Osteocyte (in vitro differentiated cells): Measurements from ENCODE around the gene MBNL2. TPM values are rescaled to one million over a fixed set of nuclear protein-coding genes. Genes with fewer than 3 reads are reported as not detected.
A peak's percentile ranks its signal among the peaks of the same experiment; 100 is the strongest.

Experiments
- DNase-seq: peaks from one replicate; pipeline ENCODE4 v3.0.0; 2021; ENCODE audit warnings: mixed read lengths; ENCODE audit not compliant: unreplicated experiment; ENCODE audit errors: extremely low spot score
- H3K27ac Mint-ChIP-seq: one replicate; pipeline ENCODE4 v1.8.0; 2021; ENCODE audit warnings: mild to moderate bottlenecking, mixed read lengths; ENCODE audit not compliant: unreplicated experiment
- H3K27me3 Mint-ChIP-seq: one replicate; pipeline ENCODE4 v1.8.0; 2021; ENCODE audit warnings: mixed read lengths; ENCODE audit not compliant: unreplicated experiment
- H3K36me3 Mint-ChIP-seq: one replicate; pipeline ENCODE4 v1.8.0; 2021; ENCODE audit warnings: mixed read lengths; ENCODE audit not compliant: unreplicated experiment
- H3K4me1 Mint-ChIP-seq: one replicate; pipeline ENCODE4 v1.8.0; 2021; ENCODE audit warnings: mixed read lengths; ENCODE audit not compliant: unreplicated experiment
- H3K4me3 Mint-ChIP-seq: one replicate; pipeline ENCODE4 v1.8.0; 2021; ENCODE audit warnings: mild to moderate bottlenecking, moderate library complexity, mixed read lengths; ENCODE audit not compliant: unreplicated experiment
- H3K9me3 Mint-ChIP-seq: one replicate; pipeline ENCODE4 v1.8.0; 2021; ENCODE audit warnings: mixed read lengths; ENCODE audit not compliant: unreplicated experiment
- CTCF ChIP-seq: fragments of 200-600 bp; sonication (generic); IDR thresholded peaks from 2 replicates; pipeline ENCODE4 v1.5.0; 2021; ENCODE audit warnings: antibody characterized with exemption, mild to moderate bottlenecking, moderate library complexity
- total RNA-seq: library from RNA; stranded (reverse); gene quantifications from 2 replicates; pipeline ENCODE4 v1.2.1, GENCODE V29; 2021

MBNL2 gene
- total RNA-seq, 1 donor from 2014 or later: 66.6 TPM

GRCh38 chr13:97248243-97248642 is 26.1 kb downstream of the MBNL2 start:
- DNase-seq: peak; percentile 59
- H3K27ac Mint-ChIP-seq: peak overlapping the region; percentile 85
- no peaks in the 10 kb centered on the region for H3K9me3 Mint-ChIP-seq
- no peak for TF ChIP-seq CTCF
- H3K36me3 Mint-ChIP-seq: no peaks in the 10 kb centered on the region
- peaks cover 87% of the 10 kb centered on the region for H3K4me1 Mint-ChIP-seq
- H3K4me3 Mint-ChIP-seq: no peak overlapping the region
- H3K27me3 Mint-ChIP-seq: no peaks in the 10 kb centered on the region

- Mint-ChIP-seq H3K27ac (peak overlapping the region; percentile 85), H3K36me3 (no peaks in the 10 kb centered on the region), H3K9me3 (no peaks in the 10 kb centered on the region), H3K27me3 (no peaks in the 10 kb centered on the region), H3K4me1 (peaks cover 78% of the 10 kb centered on the region), H3K4me3 (peak overlapping the region; percentile 10)
- no peak for DNase-seq
- TF ChIP-seq CTCF: no peak
Measured at GRCh38 chr13:97249093-97249795, 27.1 kb downstream of the MBNL2 start.

GRCh38 chr13:97249796-97250495 is 27.8 kb downstream of the MBNL2 start:
- Mint-ChIP-seq H3K4me3 (peak overlapping the region; percentile 23), H3K9me3 (no peaks in the 10 kb centered on the region), H3K27me3 (no peaks in the 10 kb centered on the region), H3K36me3 (no peaks in the 10 kb centered on the region), H3K27ac (peak overlapping the region; percentile 85), H3K4me1 (peaks cover 79% of the 10 kb centered on the region)
- no peak for TF ChIP-seq CTCF
- DNase-seq: no peak

- Mint-ChIP-seq H3K4me3 (peak overlapping the region; percentile 23), H3K27me3 (no peaks in the 10 kb centered on the region), H3K4me1 (peaks cover 79% of the 10 kb centered on the region), H3K36me3 (no peaks in the 10 kb centered on the region), H3K27ac (peak overlapping the region; percentile 85), H3K9me3 (no peaks in the 10 kb centered on the region)
- no peak for DNase-seq
- no peak for TF ChIP-seq CTCF
Measured at GRCh38 chr13:97250560-97250959, 28.4 kb downstream of the MBNL2 start.

DNA sequence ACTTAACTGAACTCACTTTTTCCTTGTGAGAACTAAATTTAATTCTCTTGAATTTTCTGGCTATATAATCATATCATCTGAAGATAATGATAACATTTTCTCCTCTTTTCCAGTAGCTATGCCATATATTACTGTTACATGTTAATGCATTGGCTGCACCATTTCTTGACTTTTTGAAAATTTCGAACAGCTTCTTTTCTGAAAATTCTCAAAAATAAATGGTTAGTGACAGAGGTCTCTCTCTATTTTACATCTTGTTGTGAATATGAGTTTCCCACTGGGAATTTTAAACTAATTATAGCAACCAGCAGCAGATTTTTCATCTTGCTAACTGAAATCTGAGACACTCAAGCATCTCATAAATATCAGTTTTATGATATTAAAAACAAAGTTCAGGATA is 30.6 kb downstream of the MBNL2 start:
- H3K9me3 Mint-ChIP-seq: no peaks in the 10 kb centered on the region
- H3K4me1 Mint-ChIP-seq: peaks cover 83% of the 10 kb centered on the region

More for the DNA sequence above, 30.6 kb downstream of the MBNL2 start:
- TF ChIP-seq CTCF: no peak
- Mint-ChIP-seq H3K27me3 (no peaks in the 10 kb centered on the region), H3K36me3 (no peaks in the 10 kb centered on the region), H3K27ac (peak overlapping the region; percentile 59), H3K4me3 (no peak overlapping the region)
- DNase-seq: no peak
